Psoas muscle (tissue), 8 donors: ENCODE data around the gene TRPC4AP. TPM values are rescaled to one million over a fixed set of nuclear protein-coding genes. Genes with fewer than 3 reads are reported as not detected.
A peak's percentile ranks its signal among the peaks of the same experiment; 100 is the strongest.

Experiments
- ATAC-seq, 4 donors: fragments of 200-7000 bp; cut with Tn5 transposase; one replicate each; pipeline ENCODE4 v1.9.1; 2020; ENCODE audit warnings: moderate library complexity in 3 of 4, mild to moderate bottlenecking in 2 of 4
- DNase-seq, 2 donors: peaks; one replicate each; pipeline ENCODE4 v3.0.0-alpha.2; 2020
- H3K27ac ChIP-seq: fragments of 200-600 bp; one replicate; pipeline ENCODE4 v1.8.0; 2022
- H3K27me3 ChIP-seq, 3 donors: fragments of 200-600 bp in 1 of 3; one replicate each; pipeline versions ENCODE4 v1.6.1 to v1.8.0; 2013 to 2022; ENCODE audit warnings: low read length in 2 of 3, mild to moderate bottlenecking in 2 of 3, moderate library complexity in 1 of 3; ENCODE audit not compliant: insufficient read depth in 3 of 3
- H3K36me3 ChIP-seq, 2 donors: fragments of 200-600 bp in 1 of 2; one replicate each; pipeline versions ENCODE4 v1.6.1 to v1.8.0; 2013 to 2022; ENCODE audit warnings: low read depth in 1 of 2, mild to moderate bottlenecking in 1 of 2, moderate library complexity in 1 of 2; ENCODE audit not compliant: insufficient read depth in 1 of 2
- H3K4me1 ChIP-seq: fragments of 200-600 bp; one replicate; pipeline ENCODE4 v1.8.0; 2022
- H3K4me3 ChIP-seq: fragments of 200-600 bp; one replicate; pipeline ENCODE4 v1.8.0; 2022; ENCODE audit warnings: mild to moderate bottlenecking
- H3K9me3 ChIP-seq: fragments of 200-600 bp; one replicate; pipeline ENCODE4 v1.8.0; 2022
- CTCF ChIP-seq: fragments of 200-600 bp; IDR thresholded peaks from one replicate; pipeline ENCODE4 v1.8.0; 2022; ENCODE audit warnings: antibody characterized with exemption
- WGBS, 3 donors: extraction: QIAGEN DNeasy Blood & Tissue Kit; methylation state at CpG; one replicate each; pipeline versions ENCODE4 v1.1.6 to v1.1.7; 2013; 5-methylcytosine and 5-hydroxymethylcytosine counted together
- intact Hi-C, 2 donors: fragments of 100-400 bp; cut with DNase I; formaldehyde crosslinking; loops; one replicate each; pipeline versions ENCODE4 v1.11.0 to v1.14.2; 2022
- polyA plus RNA-seq, 3 donors: library from polyadenylated mRNA; stranded (reverse); fragments of 200-250 nt; gene quantifications; one replicate each; pipeline ENCODE4 v1.2.3, GENCODE V29; 2013
- total RNA-seq, 4 donors: library from RNA; stranded (reverse); fragmentation: NEBNext Ultra II Directional in 2 of 4; extraction: Animal tissue kit (Norgen Biotek cat#: 25700) in 2 of 4; gene quantifications; one replicate each; pipeline versions ENCODE4 v1.2.1 to v1.2.4, GENCODE V29; 2021 to 2023
- donor health status: healthy with polysubstance abuse.
- donor health status: DM: no; HTN: no; CAD: no; lungs with moderate emphysema.
- donor health status: Bipolar disorder and iron deficiency.
- donor health status: healthy.
- donor health status: DM: yes; HTN: yes; CAD: no.
- donor health status: DM: no; HTN: no; CAD: no.
- donor health status: DM: no; HTN: no; CAD: no.
- donor health status: DM: yes; HTN: yes; CAD: no.

TRPC4AP gene
- total and polyA plus RNA-seq, 7 donors: 36.0 to 62.3 (median 51.7) TPM

- H3K9me3 ChIP-seq: no peaks in the 10 kb centered on the region
- 56 to 61% (median 59%) methylated on average over 12 of the region's 12 CpGs for WGBS, 3 donors
- H3K4me3 ChIP-seq: no peak overlapping the region
- H3K27me3 ChIP-seq: no peaks in the 10 kb centered on the region
- no peak for TF ChIP-seq CTCF
- no peak for DNase-seq
- no peaks in the 10 kb centered on the region for H3K36me3 ChIP-seq
- intact Hi-C loops: no loop called here
- ATAC-seq: no peak
- peaks cover 13% of the 10 kb centered on the region for H3K4me1 ChIP-seq
- H3K27ac ChIP-seq: peak overlapping the region; percentile 71
Observed at GRCh38 chr20:34976286-34976685, 116.3 kb downstream of the TRPC4AP start.

- no peaks in the 10 kb centered on the region for H3K36me3 ChIP-seq
- DNase-seq (no peak), ATAC-seq (no peak)
- peaks cover 8% of the 10 kb centered on the region for H3K4me1 ChIP-seq
- no peaks in the 10 kb centered on the region for H3K9me3 ChIP-seq
- intact Hi-C loops: no loop called here
- no peak overlapping the region for H3K4me3 ChIP-seq
- no peak overlapping the region for H3K27ac ChIP-seq
- TF ChIP-seq CTCF: no peak
- WGBS, 3 donors: 80 to 87% (median 81%) methylated on average over 4 of the region's 4 CpGs
- no peaks in the 10 kb centered on the region for H3K27me3 ChIP-seq
Observed at GRCh38 chr20:34974246-34974645, 118.4 kb downstream of the TRPC4AP start.

GRCh38 chr20:34971561-34972235 is 120.9 kb downstream of the TRPC4AP start:
- TF ChIP-seq CTCF: no peak
- Histone ChIP-seq H3K36me3 (no peaks in the 10 kb centered on the region), H3K4me3 (no peak overlapping the region), H3K27me3 (no peaks in the 10 kb centered on the region), H3K27ac (no peak overlapping the region), H3K4me1 (peaks cover 10% of the 10 kb centered on the region), H3K9me3 (no peaks in the 10 kb centered on the region)
- ATAC-seq (no peak), DNase-seq (no peak)
- 76 to 81% (median 78%) methylated on average over 10 of the region's 10 CpGs for WGBS, 3 donors
- intact Hi-C loops: no loop called here

GRCh38 chr20:34970846-34971560 is 121.6 kb downstream of the TRPC4AP start:
- ATAC-seq (no peak), DNase-seq (no peak)
- no peaks in the 10 kb centered on the region for H3K27me3 ChIP-seq
- intact Hi-C loops: no loop called here
- H3K27ac ChIP-seq: no peak overlapping the region
- H3K9me3 ChIP-seq: no peaks in the 10 kb centered on the region
- no peaks in the 10 kb centered on the region for H3K36me3 ChIP-seq
- TF ChIP-seq CTCF: no peak
- WGBS, 3 donors: 78 to 90% (median 86%) methylated on average over 9 of the region's 9 CpGs
- no peak overlapping the region for H3K4me3 ChIP-seq
- peaks cover 10% of the 10 kb centered on the region for H3K4me1 ChIP-seq
